Raji (cell line): ENCODE measurements around the gene HORMAD2.

Experiments used
- POLR2A ChIP-seq: IDR thresholded peaks from 2 replicates; pipeline ENCODE4 v1.6.1; 2011; ENCODE audit warnings: low read depth, low read length, control low read depth; ENCODE audit not compliant: insufficient read depth

Gene HORMAD2

DNA sequence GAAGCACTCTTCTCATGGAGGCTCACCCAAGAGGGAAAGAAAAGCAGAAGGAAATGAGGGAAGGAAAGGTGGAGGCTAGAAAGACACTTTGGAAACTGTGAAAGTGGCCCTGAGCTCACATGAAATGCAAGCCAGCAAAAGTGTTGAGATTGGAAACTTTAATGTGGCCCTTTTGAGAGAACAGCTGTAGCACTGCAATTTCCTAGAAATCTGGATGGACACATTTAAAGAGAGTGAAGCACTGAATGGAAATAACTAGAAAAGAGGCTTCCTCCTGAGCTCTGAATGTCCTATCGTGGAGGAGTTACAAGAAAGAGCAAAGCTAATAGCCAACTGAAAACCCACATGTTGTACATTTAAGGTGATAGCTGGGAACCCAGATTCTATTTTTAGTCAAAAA lies 110.3 kb downstream of the HORMAD2 start:
- no peak for TF ChIP-seq POLR2A

DNA sequence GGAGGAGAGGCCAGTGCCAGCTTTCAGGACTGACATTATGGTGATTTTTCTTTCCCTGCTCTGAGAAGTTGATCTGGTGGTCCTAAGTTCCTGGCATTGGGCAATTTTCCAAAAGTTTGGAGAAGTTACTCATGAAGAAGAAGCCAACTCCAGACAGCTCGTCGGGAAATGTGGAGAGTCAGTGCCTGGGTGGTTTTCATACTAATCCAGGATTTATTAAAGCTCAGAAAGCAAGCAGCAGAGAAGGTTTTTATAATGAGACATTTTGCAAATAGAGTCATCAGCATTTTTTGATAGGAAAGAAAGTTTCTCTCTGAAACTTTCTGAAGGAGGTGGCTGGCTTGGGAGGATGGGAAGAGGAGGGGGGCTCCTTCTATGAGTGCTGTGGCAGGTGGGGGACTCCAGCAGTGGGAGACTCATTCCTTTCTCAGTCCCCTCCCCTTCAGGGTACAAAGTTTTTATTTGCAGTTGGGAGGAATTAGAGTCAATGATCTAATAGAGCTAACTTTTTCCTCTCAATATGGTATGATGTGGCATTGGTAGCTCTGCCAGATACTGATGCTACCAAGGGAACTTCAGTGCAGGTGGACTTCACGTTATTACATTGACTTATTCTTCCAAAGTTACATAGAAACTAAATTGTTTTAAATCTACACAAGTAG lies 110.9 kb downstream of the HORMAD2 start:
- no peak for TF ChIP-seq POLR2A

DNA sequence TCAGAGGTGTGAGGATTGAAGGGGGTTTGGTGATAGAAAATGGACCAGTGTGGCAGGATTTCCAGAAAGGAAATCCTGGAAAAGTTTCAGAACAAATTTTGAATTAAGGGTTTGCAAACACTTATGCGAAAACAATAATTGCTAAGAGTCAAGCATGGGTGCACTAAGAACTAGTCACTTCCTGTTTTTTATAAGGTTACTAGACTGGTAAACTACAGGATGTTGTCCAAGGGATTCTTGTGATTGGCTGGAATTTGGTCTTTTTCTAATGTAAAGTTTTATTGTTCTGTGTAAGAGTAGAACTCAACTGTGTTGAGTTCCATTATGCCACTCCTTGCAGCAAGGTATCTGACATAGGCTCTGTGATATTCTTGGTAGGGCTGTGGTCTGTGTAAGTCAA lies 112.2 kb downstream of the HORMAD2 start:
- no peak for TF ChIP-seq POLR2A

DNA sequence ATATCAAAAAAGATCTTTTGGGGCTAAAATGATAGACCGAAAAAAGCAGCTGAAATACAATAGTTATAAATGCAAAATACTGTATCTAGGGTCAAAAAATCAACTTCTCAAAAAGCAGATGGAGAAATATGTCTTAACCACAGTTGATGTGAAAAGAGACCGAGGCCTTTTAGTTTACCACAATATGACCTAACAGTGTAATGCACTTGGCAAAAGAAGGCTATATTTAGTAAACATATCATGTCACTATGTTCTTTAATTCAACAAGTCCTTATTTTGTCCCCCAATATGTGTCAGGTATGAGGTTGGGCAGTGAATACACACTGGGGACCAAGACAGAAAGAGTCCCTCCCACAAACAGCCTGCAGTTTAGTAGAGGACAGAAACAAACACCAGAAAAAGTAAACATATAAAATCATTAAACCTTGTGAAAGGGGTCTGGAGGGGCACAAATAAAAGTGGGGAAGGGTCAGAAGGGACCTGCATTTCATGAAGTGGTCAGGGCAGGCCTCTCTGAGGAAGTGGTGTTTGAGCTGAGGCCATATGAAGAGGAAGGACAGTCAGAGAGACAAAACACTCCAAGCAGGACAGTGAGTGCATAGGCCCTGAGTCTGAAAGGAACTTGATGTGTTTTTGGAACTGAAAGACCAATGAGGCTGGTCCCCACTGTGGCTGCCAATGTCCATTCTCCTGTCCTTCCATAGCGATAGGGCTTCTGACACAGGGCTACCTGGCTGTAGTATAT lies 112.9 kb downstream of the HORMAD2 start:
- no peak for TF ChIP-seq POLR2A

DNA sequence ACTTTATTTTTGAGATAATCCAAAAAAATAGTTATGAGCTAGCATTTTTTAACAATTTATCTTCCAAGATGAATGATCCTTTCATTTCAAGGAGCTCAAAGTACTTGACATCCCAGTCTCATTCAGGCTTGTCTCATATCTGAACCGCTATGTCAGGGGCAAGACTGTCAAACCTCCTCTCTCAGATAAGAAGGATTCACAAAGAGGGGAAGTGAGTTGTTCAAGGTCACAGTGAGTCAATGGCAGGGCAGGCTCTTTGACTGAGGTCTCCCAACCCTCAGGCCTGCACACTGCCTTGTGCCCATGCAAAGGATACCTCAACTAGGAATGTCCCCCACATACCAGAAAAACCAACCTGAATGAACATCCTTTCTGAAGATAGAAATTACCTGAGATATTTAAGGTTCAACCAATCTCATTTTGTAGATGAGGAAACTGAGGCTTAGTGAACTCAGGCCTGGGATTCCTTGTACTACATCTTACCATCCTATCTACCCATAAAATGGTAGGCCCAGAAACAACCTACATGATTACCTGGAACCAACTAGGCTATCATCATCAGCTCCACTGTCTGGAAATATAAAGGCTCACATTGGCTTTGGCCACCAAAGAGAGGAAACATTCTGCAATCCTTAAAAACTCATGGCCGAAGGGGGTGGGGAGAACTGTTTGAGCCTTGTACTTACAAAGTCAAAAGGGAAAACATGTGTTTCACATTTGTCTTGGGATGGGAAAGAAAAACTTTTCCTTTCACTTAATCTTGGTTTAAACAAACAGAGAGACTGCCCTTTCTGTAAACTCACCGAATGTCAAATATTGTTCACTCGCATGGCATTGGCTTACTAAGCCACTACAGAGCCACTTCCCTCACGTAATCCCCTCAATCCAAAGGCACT lies 115.2 kb downstream of the HORMAD2 start:
- no peak for TF ChIP-seq POLR2A

DNA sequence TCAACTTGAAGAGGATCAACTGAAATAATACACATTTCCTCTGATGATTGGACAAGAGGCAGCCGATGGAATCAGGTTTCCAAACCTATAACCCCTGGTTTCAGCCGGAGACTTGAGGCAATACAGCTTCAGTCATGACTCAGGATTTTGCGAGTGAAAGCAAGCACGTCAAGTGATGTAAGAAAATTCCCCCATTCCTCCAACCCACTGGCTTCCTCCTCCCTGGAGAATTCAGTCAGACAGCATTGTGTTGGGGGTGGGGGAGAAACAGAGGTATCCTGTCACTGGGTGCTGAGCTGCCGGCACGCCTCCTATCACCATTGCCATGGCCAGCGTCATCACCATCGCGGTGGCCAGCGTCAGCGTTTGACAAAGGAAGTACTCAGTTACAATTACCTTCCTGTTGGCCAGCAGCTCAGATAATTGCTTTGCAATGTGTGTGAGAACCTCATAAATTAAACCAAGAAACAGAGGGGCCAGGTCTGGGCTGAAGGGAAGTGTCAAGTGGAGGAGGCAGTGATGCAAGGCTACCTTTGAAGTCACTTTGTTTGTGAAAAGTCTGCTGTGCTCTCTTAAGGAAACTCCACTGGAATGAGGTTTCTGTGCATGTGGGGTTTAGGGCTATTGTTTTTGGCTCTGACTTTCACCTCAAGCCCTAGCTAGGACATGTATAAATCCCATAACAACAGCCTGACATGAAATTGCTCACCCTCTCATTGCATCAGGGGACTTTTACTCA lies 116.0 kb downstream of the HORMAD2 start:
- TF ChIP-seq POLR2A = no peak

DNA sequence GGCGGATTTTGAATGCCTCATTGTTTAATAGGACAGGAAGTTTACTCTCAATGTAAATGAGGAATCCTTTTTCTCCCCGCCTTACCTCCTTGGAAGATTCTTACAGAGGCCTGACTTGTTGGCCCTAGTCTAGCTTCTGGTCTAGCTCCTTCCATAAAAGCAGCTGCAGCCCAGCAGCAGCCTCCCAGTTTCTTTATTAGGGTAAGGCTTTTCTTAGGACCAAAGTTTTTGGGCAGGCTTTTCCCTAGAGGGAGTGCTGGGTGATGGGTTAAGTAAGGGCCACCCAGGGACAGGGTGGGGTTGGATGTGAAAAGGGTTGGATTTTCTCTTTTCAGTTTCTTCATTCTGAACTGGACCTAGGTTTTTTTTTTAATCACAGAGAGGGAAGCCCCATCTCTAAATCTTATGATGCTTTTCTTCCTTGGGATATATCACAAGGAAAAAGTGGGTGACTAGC lies 116.6 kb downstream of the HORMAD2 start:
- no peak for TF ChIP-seq POLR2A

DNA sequence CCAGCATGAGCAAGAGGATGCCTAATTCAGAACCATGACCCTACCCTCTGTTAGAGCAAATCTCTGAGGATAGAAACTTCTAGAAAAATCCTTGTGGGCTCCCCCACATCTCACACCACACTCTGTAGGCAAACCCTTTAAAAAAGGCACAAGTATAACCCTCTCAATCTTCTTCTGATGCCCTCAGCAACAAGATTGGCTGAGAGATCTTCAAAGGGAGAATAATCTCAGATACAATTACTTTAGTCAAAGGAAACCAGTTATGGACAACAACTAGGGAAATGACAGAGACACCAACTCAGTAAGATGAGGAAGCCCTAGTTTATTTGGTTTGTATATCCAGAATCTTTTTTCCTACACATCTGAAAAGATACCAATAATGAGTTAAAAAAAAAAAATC lies 117.1 kb downstream of the HORMAD2 start:
- no peak for TF ChIP-seq POLR2A

DNA sequence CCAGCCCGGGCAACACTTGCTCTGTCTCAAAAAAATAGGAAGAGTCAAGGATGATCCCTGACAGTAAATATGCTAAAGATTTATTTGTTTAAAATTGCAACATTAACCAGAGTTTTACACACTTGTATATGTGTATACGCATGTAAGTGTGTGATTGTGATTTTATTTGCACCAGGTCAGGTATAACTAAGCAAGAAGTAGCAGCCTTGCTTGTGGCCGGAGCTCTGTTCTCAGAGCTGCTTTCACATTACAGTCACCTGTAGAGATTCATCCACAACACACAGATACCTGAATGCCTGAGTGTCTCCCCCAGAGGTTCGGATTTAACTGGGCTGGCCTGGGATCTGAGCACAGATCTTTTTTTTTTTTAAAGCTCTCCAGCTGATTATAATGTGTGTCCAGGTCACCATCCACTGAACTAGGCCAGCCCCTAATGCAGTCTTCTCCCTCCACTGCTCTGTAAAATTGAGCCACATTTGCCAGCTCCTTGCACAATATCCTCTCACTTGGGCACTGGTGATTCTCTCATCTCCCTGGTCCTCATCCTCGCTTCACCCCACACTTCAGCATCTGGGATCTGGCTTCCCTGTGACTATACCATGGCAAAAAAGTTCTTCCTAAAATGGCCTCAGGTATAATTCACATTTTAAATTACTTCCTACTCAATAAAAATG lies 118.0 kb downstream of the HORMAD2 start:
- TF ChIP-seq POLR2A = no peak

DNA sequence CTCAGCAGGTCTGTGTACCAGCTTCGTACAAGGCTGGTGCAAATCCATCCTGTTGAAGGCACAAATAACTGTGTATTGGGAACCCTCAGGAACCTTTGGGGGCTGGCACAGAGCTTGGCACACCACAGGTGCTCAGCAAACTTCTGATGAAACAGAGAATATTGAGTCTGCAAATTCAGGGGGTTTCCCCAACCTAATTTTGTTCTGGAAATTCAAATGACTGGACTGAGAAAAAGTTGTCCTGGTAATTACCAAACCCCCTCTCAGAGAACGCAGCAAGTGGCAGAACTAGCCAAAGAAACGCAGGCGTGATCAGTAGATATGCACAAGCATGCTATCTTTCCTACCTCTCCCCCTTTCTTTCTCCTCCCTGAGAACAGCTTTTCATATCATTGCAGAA lies 118.7 kb downstream of the HORMAD2 start:
- no peak for TF ChIP-seq POLR2A

DNA sequence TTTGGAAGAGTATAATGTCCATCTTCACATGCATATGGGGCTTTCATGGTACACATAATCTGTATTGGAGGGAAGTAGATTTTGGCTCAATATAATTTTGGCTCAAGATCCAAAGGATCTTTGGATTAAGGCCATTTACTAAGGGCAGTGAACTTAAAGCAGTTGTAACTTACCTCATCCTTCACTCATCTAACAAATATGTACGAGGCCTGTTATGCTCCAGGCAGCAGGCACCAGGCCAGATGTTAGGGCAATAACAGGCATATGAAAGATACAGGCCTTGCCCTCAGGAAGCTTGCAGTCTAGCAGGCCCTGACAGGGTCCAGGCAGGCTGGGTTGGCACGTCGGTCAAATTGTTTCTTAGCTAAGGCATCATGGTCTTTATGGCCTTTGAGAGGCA lies 121.7 kb downstream of the HORMAD2 start:
- TF ChIP-seq POLR2A = no peak

DNA sequence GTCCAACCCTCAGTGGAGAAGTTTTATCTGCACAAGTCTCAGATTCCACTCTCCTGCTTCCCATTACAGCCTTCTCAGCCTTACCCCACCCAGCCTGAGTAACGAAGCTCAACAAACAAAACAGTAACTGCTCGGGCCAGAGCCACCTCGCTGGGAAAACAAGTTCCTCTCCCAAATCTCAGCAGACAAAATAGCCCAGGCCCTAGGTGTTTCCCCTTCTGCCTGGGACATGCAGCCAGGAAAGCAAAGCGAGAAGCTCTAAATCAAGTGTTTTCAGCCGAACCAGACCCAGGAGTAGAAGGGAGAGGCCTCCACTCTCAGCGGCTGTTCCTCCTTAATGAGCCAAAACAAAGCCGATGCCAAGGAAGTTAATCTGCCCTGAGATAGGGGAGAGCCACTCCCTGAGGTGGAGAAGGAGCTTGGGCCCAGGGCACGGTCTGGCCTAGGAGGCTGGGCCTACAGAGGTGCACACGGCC lies 122.3 kb downstream of the HORMAD2 start:
- no peak for TF ChIP-seq POLR2A

DNA sequence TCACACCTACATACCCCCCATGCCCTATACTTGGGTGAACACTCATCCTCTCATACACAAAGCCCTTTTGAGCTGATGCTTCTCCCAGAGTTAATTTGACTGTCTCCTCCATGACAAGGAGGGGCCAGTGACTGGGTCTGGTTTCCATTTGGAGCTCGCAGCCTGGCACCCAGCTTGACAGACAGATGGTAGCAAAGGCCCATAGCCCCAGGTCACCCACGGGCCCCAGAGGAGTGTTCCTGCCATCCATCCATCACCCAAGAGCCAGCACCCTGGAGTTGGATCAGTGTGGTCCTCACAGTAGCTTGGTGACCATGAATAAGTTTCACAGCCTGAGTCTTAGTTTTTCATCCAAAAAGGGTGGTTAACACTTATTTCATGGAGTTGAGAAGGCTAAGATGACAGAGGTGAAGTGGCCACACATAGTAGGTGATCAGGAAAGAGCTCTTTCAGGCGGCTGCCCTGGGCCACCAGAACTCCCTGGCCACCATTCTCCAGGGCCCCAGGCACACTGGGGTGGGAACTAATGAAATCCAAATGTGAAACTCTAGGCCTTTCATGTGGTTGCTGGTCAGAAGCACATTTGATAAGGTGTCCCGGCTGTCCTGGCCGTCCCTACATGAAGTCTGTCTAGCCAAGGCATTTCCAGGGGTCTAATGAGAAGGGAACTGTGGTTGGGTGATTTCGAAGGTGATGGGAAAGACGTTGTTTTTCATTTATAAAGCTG lies 123.9 kb downstream of the HORMAD2 start:
- no peak for TF ChIP-seq POLR2A

DNA sequence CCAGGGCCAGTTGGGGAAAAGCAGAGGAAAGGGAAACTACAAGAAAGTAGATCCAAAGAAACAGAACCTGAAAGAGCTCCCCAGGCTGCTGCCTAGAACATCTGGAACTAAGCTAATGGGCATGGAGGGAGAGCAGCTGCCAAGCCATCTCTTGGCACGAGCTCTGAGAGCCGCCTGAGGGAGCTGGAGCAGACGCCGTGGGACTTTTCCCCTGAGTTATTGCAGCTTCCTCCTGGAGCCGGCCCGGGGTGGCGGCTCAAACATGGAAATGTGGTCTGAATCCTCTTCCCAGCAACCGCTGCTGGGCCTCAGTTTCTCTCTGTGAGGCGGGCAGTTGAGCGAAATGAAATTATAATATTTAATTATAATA lies 124.5 kb downstream of the HORMAD2 start:
- no peak for TF ChIP-seq POLR2A
